ENCODE measurements around the gene ADARB2.

DNA sequence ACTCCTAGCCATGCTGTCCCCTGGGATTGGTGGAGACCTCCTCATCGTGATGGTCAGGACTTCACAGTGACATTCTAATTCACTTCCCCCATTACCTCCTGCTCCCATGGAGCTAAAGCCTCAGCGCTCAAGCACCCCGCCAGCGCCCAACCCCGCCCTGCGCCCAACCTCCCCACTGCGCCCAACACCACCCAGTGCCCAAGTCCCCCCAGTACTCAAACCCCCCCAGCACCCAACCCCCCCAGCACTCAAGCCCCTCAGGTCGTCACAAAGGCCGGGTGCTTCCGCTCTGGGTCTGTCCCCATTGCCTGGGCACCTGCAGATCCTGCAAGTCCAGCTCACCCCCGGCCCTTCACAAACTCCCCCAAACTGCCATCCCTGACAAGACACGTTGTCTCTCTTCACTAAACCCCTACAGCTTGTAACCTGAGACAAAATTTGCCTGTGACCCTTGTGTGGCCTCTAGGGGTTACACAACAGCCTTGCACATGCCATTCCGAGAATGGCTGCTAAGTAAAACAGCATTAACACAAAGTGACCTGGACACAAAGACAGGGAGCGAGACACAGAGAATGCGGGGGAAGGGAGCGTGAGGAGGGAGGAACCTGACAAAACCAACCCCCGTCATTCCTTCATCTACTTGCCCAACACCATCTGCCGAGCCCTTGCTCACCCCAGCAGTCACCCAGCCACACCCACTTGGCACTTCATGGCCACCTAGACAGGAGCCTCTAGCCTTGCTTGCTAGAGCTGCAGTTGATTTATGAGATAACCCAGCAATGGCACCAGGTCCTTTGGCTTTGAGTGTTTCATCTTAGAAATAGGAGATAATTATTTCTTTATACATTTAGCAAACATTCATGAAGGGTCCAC, 107.8 kb downstream of the ADARB2 start:
- TF ChIP-seq HNF4G (IDR thresholded peaks at IDR 0.05) (no peak), GABPA (IDR thresholded peaks at IDR 0.05 in 1 of 2, conservative IDR thresholded peaks at IDR 0.05 in 1 of 2) (no peak), SP1 (IDR thresholded peaks at IDR 0.05) (no peak), RAD21 (IDR thresholded peaks at IDR 0.05) (no peak), TAF1 (conservative IDR thresholded peaks at IDR 0.05) (no peak), JUND (IDR thresholded peaks at IDR 0.05) (no peak), FOXA1 (IDR thresholded peaks at IDR 0.05) (no peak), EGR1 (IDR thresholded peaks at IDR 0.05; ENCODE audit: low read depth in 2 of 2) (no peak)
- TF ChIP-seq, protein P1, sequence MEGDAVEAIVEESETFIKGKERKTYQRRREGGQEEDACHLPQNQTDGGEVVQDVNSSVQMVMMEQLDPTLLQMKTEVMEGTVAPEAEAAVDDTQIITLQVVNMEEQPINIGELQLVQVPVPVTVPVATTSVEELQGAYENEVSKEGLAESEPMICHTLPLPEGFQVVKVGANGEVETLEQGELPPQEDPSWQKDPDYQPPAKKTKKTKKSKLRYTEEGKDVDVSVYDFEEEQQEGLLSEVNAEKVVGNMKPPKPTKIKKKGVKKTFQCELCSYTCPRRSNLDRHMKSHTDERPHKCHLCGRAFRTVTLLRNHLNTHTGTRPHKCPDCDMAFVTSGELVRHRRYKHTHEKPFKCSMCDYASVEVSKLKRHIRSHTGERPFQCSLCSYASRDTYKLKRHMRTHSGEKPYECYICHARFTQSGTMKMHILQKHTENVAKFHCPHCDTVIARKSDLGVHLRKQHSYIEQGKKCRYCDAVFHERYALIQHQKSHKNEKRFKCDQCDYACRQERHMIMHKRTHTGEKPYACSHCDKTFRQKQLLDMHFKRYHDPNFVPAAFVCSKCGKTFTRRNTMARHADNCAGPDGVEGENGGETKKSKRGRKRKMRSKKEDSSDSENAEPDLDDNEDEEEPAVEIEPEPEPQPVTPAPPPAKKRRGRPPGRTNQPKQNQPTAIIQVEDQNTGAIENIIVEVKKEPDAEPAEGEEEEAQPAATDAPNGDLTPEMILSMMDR (IDR thresholded peaks at IDR 0.05; ENCODE audit: low read depth, low read length, missing input control), result no peak
- TF ChIP-seq, protein P2, sequence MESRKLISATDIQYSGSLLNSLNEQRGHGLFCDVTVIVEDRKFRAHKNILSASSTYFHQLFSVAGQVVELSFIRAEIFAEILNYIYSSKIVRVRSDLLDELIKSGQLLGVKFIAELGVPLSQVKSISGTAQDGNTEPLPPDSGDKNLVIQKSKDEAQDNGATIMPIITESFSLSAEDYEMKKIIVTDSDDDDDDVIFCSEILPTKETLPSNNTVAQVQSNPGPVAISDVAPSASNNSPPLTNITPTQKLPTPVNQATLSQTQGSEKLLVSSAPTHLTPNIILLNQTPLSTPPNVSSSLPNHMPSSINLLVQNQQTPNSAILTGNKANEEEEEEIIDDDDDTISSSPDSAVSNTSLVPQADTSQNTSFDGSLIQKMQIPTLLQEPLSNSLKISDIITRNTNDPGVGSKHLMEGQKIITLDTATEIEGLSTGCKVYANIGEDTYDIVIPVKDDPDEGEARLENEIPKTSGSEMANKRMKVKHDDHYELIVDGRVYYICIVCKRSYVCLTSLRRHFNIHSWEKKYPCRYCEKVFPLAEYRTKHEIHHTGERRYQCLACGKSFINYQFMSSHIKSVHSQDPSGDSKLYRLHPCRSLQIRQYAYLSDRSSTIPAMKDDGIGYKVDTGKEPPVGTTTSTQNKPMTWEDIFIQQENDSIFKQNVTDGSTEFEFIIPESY (IDR thresholded peaks at IDR 0.05), result no peak
- TF ChIP-seq, protein P3, sequence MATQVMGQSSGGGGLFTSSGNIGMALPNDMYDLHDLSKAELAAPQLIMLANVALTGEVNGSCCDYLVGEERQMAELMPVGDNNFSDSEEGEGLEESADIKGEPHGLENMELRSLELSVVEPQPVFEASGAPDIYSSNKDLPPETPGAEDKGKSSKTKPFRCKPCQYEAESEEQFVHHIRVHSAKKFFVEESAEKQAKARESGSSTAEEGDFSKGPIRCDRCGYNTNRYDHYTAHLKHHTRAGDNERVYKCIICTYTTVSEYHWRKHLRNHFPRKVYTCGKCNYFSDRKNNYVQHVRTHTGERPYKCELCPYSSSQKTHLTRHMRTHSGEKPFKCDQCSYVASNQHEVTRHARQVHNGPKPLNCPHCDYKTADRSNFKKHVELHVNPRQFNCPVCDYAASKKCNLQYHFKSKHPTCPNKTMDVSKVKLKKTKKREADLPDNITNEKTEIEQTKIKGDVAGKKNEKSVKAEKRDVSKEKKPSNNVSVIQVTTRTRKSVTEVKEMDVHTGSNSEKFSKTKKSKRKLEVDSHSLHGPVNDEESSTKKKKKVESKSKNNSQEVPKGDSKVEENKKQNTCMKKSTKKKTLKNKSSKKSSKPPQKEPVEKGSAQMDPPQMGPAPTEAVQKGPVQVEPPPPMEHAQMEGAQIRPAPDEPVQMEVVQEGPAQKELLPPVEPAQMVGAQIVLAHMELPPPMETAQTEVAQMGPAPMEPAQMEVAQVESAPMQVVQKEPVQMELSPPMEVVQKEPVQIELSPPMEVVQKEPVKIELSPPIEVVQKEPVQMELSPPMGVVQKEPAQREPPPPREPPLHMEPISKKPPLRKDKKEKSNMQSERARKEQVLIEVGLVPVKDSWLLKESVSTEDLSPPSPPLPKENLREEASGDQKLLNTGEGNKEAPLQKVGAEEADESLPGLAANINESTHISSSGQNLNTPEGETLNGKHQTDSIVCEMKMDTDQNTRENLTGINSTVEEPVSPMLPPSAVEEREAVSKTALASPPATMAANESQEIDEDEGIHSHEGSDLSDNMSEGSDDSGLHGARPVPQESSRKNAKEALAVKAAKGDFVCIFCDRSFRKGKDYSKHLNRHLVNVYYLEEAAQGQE (IDR thresholded peaks at IDR 0.05), result no peak
- TF ChIP-seq, protein P4, sequence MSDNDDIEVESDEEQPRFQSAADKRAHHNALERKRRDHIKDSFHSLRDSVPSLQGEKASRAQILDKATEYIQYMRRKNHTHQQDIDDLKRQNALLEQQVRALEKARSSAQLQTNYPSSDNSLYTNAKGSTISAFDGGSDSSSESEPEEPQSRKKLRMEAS (IDR thresholded peaks at IDR 0.05), result no peak
- TF ChIP-seq, protein P5, sequence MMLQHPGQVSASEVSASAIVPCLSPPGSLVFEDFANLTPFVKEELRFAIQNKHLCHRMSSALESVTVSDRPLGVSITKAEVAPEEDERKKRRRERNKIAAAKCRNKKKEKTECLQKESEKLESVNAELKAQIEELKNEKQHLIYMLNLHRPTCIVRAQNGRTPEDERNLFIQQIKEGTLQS (IDR thresholded peaks at IDR 0.05), result no peak
